ENCODE results near the gene TRIM17. TPM values are rescaled to one million over a fixed set of nuclear protein-coding genes. Genes with fewer than 3 reads are reported as not detected.

Gene TRIM17
- total RNA-seq, 4 donors from 2014 or later = not detected

- intact Hi-C loops (cut with DNase I; ENCODE audit: low total_unique reads) (no loop called here), in situ Hi-C loops (cut with MboI; ENCODE audit: low pct_ligation_motif_present in 1 of 4, low pct_unique_long_range_greater_than_20kb in 1 of 4, low sequenced_read_pairs in 3 of 4) (no loop called here)
- WGBS, 2 donors (ENCODE audit: low coverage in 1 of 2) = 69% methylated on average over 18 of the region's 24 CpGs; no CpG with 5 or more reads in 1 of the 2 donors
- TF ChIP-seq POLR2AphosphoS5 (IDR thresholded peaks at IDR 0.05) (no peak), EP300 (IDR thresholded peaks at IDR 0.05; ENCODE audit: low read depth) (no peak), POLR2A (IDR thresholded peaks at IDR 0.05) (no peak), CTCF (IDR thresholded peaks at IDR 0.05) (no peak)
- H3K36me3 ChIP-seq = no peaks in the 10 kb centered on the region
- no peak overlapping the region for H3K27ac ChIP-seq
- peaks cover 0 to 5% (median 1%) of the 10 kb centered on the region in 4 donors for H3K4me1 ChIP-seq
- peaks cover 33% of the 10 kb centered on the region for H3K27me3 ChIP-seq
- no peaks in the 10 kb centered on the region for H3K9me3 ChIP-seq
- no peak for DNase-seq
- H3K4me3 ChIP-seq = no peak overlapping the region
These were observed 49.6 kb downstream of the TRIM17 start for GRCh38 chr1:228366866-228367741.

DNA sequence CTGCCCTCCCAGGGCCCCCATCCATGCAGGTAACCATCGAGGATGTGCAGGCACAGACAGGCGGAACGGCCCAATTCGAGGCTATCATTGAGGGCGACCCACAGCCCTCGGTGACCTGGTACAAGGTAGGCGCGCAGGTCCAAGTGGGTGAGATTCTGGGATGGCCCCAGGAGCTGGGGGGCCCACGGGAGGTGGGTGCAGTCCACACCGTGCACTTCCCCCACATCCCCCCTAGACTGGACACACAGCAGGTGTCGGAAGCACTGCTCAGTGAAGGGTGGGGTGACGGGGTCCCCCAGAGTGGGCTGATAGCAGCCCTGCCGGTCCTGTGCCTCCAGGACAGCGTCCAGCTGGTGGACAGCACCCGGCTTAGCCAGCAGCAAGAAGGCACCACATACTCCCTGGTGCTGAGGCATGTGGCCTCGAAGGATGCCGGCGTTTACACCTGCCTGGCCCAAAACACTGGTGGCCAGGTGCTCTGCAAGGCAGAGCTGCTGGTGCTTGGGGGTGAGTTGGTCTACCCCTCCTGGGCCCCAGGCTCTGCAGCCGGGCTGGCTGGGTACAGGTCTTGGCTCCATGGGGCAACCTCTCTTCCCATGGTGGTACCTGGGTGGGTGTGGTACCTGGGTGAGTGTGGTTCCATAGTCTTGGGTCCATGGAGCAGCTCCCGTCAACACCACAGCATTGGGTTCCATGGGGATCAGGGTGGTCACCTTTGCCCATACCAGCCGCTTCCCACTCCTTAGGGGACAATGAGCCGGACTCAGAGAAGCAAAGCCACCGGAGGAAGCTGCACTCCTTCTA lies 50.4 kb downstream of the TRIM17 start:
- TF ChIP-seq EP300 (IDR thresholded peaks at IDR 0.05; ENCODE audit: low read depth) (no peak), POLR2A (IDR thresholded peaks at IDR 0.05) (no peak), CTCF (IDR thresholded peaks at IDR 0.05) (no peak), POLR2AphosphoS5 (IDR thresholded peaks at IDR 0.05) (no peak)
- Histone ChIP-seq H3K27me3 (peaks cover 25% of the 10 kb centered on the region), H3K36me3 (no peaks in the 10 kb centered on the region), H3K4me3 (no peak overlapping the region), H3K9me3 (no peaks in the 10 kb centered on the region), H3K4me1 (peaks cover 0 to under 1% (median 0%) of the 10 kb centered on the region in 4 donors), H3K27ac (no peak overlapping the region)
- no peak for DNase-seq
- in situ Hi-C loops (cut with MboI; ENCODE audit: low pct_ligation_motif_present in 1 of 4, low pct_unique_long_range_greater_than_20kb in 1 of 4, low sequenced_read_pairs in 3 of 4) = no loop called here
- 88% methylated on average over 23 of the region's 23 CpGs; no CpG with 5 or more reads in 1 of the 2 donors for WGBS, 2 donors (ENCODE audit: low coverage in 1 of 2)
- intact Hi-C loops (cut with DNase I; ENCODE audit: low total_unique reads) = no loop called here

GRCh38 chr1:228365271-228366061 lies 51.2 kb downstream of the TRIM17 start:
- Histone ChIP-seq H3K4me1 (no peaks in the 10 kb centered on the region), H3K4me3 (no peak overlapping the region), H3K27ac (no peak overlapping the region), H3K9me3 (no peaks in the 10 kb centered on the region), H3K36me3 (no peaks in the 10 kb centered on the region), H3K27me3 (peaks cover 17% of the 10 kb centered on the region)
- TF ChIP-seq POLR2AphosphoS5 (IDR thresholded peaks at IDR 0.05) = no peak
- no peak for TF ChIP-seq POLR2A (IDR thresholded peaks at IDR 0.05)
- TF ChIP-seq CTCF (IDR thresholded peaks at IDR 0.05) = no peak
- no peak for TF ChIP-seq EP300 (IDR thresholded peaks at IDR 0.05; ENCODE audit: low read depth)
- intact Hi-C loops (cut with DNase I; ENCODE audit: low total_unique reads) = no loop called here
- DNase-seq = no peak
- in situ Hi-C loops (cut with MboI; ENCODE audit: low pct_ligation_motif_present in 1 of 4, low pct_unique_long_range_greater_than_20kb in 1 of 4, low sequenced_read_pairs in 3 of 4) = no loop called here
- WGBS, 2 donors (ENCODE audit: low coverage in 1 of 2) = 88% methylated on average over 17 of the region's 20 CpGs; no CpG with 5 or more reads in 1 of the 2 donors
